CD4-positive, alpha-beta T cell treated with Interleukin-4 for 1 hour (primary cell): Measurements from ENCODE around the gene PHACTR2.
"Not testable (repeated sequence)": the region's sequence is repeated elsewhere in the genome, so short reads cannot be mapped to it uniquely, and the experiment has no call there.

Experiments used
- DNase-seq, 2 donors: peaks; one replicate each; pipeline ENCODE4 v3.0.0-alpha.2; 2020 to 2022

Gene PHACTR2

DNA sequence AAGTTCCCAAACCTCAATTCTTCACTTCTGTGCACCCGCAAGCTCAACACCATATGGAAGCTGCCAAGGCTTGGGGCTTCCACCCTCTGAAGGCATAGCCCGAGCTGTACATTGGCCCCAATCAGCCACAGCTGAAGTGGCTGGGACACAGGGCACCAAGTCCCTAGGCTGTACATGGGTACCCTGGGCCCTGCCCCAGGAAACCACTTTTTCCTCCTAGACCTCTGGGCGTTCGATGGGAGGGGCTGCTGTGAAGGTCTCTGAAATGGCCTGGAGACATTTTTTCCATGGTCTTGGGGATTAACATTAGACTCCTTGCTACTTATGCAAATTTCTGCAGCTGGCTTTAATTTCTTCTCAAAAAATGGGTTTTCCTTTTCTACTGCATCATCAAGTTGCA is 195.8 kb downstream of the PHACTR2 start:
- DNase-seq: not testable (repeated sequence)

GRCh38 chr6:143874503-143874902 is 196.7 kb downstream of the PHACTR2 start:
- DNase-seq: not testable (repeated sequence)

- no peak for DNase-seq
Observed at GRCh38 chr6:143877584-143878271, 200.0 kb downstream of the PHACTR2 start.

DNA sequence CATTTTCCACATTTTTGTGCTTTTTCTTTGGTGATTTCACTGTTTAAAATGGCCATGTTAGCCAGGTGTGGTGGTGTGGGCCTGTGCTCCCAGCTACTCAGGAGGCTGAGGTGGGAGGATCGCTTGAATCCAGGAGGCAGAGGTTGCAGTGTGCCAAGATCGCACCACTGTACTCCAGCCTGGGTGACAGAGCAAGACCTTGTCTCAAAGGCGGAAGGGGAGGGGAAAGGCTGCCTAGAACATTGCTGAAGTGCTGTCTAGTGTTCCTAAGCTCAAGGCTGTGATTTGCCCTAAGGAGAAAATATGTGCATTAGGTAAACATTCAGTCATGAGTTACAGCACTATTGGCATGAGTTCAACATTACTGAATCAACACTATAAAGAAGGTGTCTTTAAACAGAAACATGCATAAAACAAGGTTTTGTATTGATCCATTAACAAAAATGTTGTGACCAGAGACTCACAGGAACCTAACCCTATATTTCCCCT is 200.6 kb downstream of the PHACTR2 start:
- no peak for DNase-seq

DNA sequence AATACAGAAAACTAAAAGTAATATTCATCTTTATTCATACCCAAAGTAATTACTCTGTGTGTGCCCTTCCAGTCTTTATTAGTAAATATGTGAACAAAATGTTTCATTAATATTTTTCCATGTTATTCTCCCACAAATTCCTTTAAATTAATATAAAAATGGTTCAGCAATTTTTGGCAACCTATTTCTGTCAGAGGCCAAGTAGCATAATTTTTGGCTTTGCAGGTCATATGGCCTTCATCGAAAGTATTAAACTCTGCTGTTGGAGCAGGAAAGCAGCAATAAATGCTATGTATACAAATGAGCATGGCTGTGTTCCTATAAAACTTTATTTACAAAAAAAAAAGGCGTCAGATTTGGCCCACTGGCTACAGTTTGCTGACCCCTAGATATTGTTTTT is 202.6 kb downstream of the PHACTR2 start:
- DNase-seq: no peak
